ENCODE results near the gene DTX1. TPM values are rescaled to one million over a fixed set of nuclear protein-coding genes. Genes with fewer than 3 reads are reported as not detected.

Gene DTX1
- total and polyA plus RNA-seq, 2 donors (not counting 3 experiments of a cell fraction or from before 2014, with no cell fraction given): 0.06 to 0.22 TPM

DNA sequence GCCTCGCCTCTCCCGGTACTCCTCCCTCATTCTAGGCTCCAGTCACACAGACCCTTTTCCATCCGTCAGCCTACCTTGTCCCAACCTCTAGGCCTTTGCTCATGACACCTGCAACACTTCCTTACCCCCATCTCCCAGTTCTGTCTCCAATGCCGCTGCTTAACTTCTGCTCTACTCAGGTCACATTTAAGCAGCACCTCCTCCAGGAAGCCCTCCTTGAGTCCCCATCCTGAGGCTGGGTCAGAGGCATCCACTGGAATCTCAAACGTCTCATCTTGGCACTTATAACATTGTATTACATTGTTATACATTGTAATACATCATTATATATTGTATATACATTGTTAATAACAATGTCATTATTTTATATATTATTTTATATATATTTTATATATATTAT, 46.3 kb downstream of the DTX1 start:
- ChIA-PET CTCF (interaction anchor here (1.8 to 7.1 kb wide), 2 partner anchors 110 kb away, joined by 7 to 99 read pairs; no protein-coding TSS in a partner anchor), POLR2A (no interaction called here)
- Histone ChIP-seq H3K27ac (ENCODE audit: insufficient read depth, low read depth, low read length) (no peak overlapping the region), H4K20me1 (replicated peaks; ENCODE audit: control insufficient read depth, extremely low read depth, insufficient read depth, low read length) (no peaks in the 10 kb centered on the region), H3K9me1 (replicated peaks; ENCODE audit: control insufficient read depth, extremely low read depth, insufficient read depth, low read length) (no peaks in the 10 kb centered on the region), H3K36me3 (ENCODE audit: control insufficient read depth in 2 of 2, extremely low read depth in 1 of 2, insufficient read depth in 2 of 2, low read length in 2 of 2) (no peaks in the 10 kb centered on the region), H3K4me3 (replicated peaks in 1 of 3; ENCODE audit: insufficient read depth in 1 of 3, low read depth in 1 of 3, low read length in 3 of 3) (no peak overlapping the region), H3K27me3 (ENCODE audit: control insufficient read depth in 2 of 2, insufficient read depth in 2 of 2, low read length in 2 of 2) (peaks cover 0 to 2% of the 10 kb centered on the region in 2 experiments), H3K79me2 (ENCODE audit: control insufficient read depth, insufficient read depth, low read length) (no peaks in the 10 kb centered on the region), H3K4me1 (ENCODE audit: control insufficient read depth, extremely low read depth, insufficient read depth, low read length) (no peaks in the 10 kb centered on the region), H2AFZ (ENCODE audit: low read depth, low read length) (no peak overlapping the region), H3K9me3 (replicated peaks; ENCODE audit: control insufficient read depth, insufficient read depth, low read length) (no peaks in the 10 kb centered on the region), H3K4me2 (ENCODE audit: insufficient read depth, low read length) (no peak overlapping the region), H3K9ac (replicated peaks; ENCODE audit: extremely low read depth, insufficient read depth, low read length) (no peak overlapping the region)
- intact Hi-C loops (cut with micrococcal nuclease): no loop called here
- FAIRE-seq (no peak), DNase-seq (ENCODE audit: low read depth, low spot score) (no peak)
- BruUV-seq (replicated peaks): no TSS peak
- TF ChIP-seq EZH2 (IDR thresholded peaks at IDR 0.05; ENCODE audit: borderline replicate concordance, low read depth, low read length, severe bottlenecking) (no peak), GATA2 (IDR thresholded peaks at IDR 0.05; ENCODE audit: insufficient read depth, insufficient read length, low read depth, low read length) (no peak), POLR2A (IDR thresholded peaks at IDR 0.05; ENCODE audit: low read depth, low read length) (no peak), MYC (IDR thresholded peaks at IDR 0.05; ENCODE audit: low read depth, low read length) (no peak), JUN (IDR thresholded peaks at IDR 0.05; ENCODE audit: borderline replicate concordance, insufficient read depth, insufficient read length, low read depth) (no peak), FOS (IDR thresholded peaks at IDR 0.05; ENCODE audit: borderline replicate concordance, insufficient read depth, low read length) (no peak), POLR2AphosphoS5 (IDR thresholded peaks at IDR 0.05; ENCODE audit: insufficient read depth, low read depth, low read length) (no peak)
- TF ChIP-seq, protein P1, sequence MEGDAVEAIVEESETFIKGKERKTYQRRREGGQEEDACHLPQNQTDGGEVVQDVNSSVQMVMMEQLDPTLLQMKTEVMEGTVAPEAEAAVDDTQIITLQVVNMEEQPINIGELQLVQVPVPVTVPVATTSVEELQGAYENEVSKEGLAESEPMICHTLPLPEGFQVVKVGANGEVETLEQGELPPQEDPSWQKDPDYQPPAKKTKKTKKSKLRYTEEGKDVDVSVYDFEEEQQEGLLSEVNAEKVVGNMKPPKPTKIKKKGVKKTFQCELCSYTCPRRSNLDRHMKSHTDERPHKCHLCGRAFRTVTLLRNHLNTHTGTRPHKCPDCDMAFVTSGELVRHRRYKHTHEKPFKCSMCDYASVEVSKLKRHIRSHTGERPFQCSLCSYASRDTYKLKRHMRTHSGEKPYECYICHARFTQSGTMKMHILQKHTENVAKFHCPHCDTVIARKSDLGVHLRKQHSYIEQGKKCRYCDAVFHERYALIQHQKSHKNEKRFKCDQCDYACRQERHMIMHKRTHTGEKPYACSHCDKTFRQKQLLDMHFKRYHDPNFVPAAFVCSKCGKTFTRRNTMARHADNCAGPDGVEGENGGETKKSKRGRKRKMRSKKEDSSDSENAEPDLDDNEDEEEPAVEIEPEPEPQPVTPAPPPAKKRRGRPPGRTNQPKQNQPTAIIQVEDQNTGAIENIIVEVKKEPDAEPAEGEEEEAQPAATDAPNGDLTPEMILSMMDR (IDR thresholded peaks at IDR 0.05; ENCODE audit: extremely low read depth in 1 of 2, insufficient read depth in 1 of 2, low read depth in 1 of 2, low read length in 2 of 2): no peak
- TF ChIP-seq, protein P2, sequence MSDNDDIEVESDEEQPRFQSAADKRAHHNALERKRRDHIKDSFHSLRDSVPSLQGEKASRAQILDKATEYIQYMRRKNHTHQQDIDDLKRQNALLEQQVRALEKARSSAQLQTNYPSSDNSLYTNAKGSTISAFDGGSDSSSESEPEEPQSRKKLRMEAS (IDR thresholded peaks at IDR 0.05; ENCODE audit: insufficient read depth, insufficient read length): no peak
- dilution Hi-C loops (cut with MboI; ENCODE audit: extremely low pct_ligation_motif_present, low sequenced_read_pairs): no loop called here
